Measurements from ENCODE around the gene SLC6A17. TPM values are rescaled to one million over a fixed set of nuclear protein-coding genes. Genes with fewer than 3 reads are reported as not detected.

Gene SLC6A17
- total RNA-seq, 1 experiment from 2014 or later: 0.17 TPM

GRCh38 chr1:110205591-110206155 is 55.4 kb downstream of the SLC6A17 start:
- Histone ChIP-seq H3K27ac (ENCODE audit: insufficient read length, low read depth, low read length) (no peak overlapping the region), H2BK5ac (ENCODE audit: insufficient read length, low read length) (no peak overlapping the region), H2BK12ac (ENCODE audit: insufficient read length, low read depth, low read length) (no peak overlapping the region), H3K27me3 (ENCODE audit: insufficient read depth, low read length) (no peaks in the 10 kb centered on the region), H2AK5ac (ENCODE audit: insufficient read length, low read length) (no peak overlapping the region), H3K4me1 (ENCODE audit: insufficient read depth, low read length) (no peaks in the 10 kb centered on the region), H3T11ph (ENCODE audit: low read length) (no peak overlapping the region), H2BK120ac (ENCODE audit: low read depth, low read length, poor library complexity, severe bottlenecking) (no peak overlapping the region), H4K8ac (replicated peaks; ENCODE audit: insufficient read length, low read depth, low read length) (no peak overlapping the region), H3K23ac (ENCODE audit: insufficient read length, low read depth, low read length) (no peak overlapping the region), H3K4me2 (ENCODE audit: insufficient read depth, insufficient read length, low read length) (no peak overlapping the region), H3K79me1 (ENCODE audit: insufficient read depth, low read depth, low read length, poor library complexity, severe bottlenecking) (no peaks in the 10 kb centered on the region), H4K91ac (ENCODE audit: insufficient read length, low read depth, low read length) (no peak overlapping the region), H3K23me2 (ENCODE audit: insufficient read length, low read depth, low read length, poor library complexity, severe bottlenecking) (peaks cover 5% of the 10 kb centered on the region), H3K9me3 (ENCODE audit: control insufficient read depth, low read depth, low read length) (no peaks in the 10 kb centered on the region), H3K56ac (ENCODE audit: insufficient read length, low read depth, low read length) (no peak overlapping the region), H3K79me2 (ENCODE audit: insufficient read depth, low read length) (no peaks in the 10 kb centered on the region), H2BK20ac (ENCODE audit: low read depth, low read length, poor library complexity, severe bottlenecking) (no peak overlapping the region), H4K20me1 (ENCODE audit: control insufficient read depth, insufficient read depth, insufficient read length) (no peaks in the 10 kb centered on the region), H3K4ac (ENCODE audit: low read depth, low read length) (no peak overlapping the region), H3K14ac (ENCODE audit: insufficient read depth, low read length) (no peak overlapping the region), H3K9ac (ENCODE audit: extremely low read depth, insufficient read length, low read length) (no peak overlapping the region), H2AFZ (ENCODE audit: low read length) (no peak overlapping the region), H4K5ac (ENCODE audit: insufficient read length, low read depth, low read length) (no peak overlapping the region), H2BK15ac (ENCODE audit: low read depth, low read length) (no peak overlapping the region), H3K18ac (ENCODE audit: insufficient read length, low read depth, low read length) (no peak overlapping the region)
- Mint-ChIP-seq H3K27me3 (ENCODE audit: low read depth) (peaks cover 20% of the 10 kb centered on the region), H3K36me3 (ENCODE audit: insufficient read depth in 1 of 3, low read depth in 3 of 3) (no peaks in the 10 kb centered on the region), H3K4me1 (peaks cover 21 to 26% of the 10 kb centered on the region in 2 experiments), H3K4me3 (no peak overlapping the region), H3K27ac (peak overlapping the region in 1 of 3 experiments; percentile 55; a peak in 1 of 7 replicates), H3K9me3 (no peaks in the 10 kb centered on the region; a peak in 1 of 5 replicates)
- WGBS (ENCODE audit: extremely low coverage, insufficient read length, low lambda C conversion rate): no CpG with 5 or more reads among the region's 6 CpGs
- no peak for TF ChIP-seq CTCF (conservative IDR thresholded peaks at IDR 0.05)
- no peak for DNase-seq

All from H9 (cell line).